AML-193 (cell line): ENCODE measurements around the gene SIPA1L3.
"Not testable (repeated sequence)": the region's sequence is repeated elsewhere in the genome, so short reads cannot be mapped to it uniquely, and the experiment has no call there.

Experiments
- DNase-seq, 2 experiments: peaks; one replicate each; lab custom pipeline; 2025; lab: John Stamatoyannopoulos, UW

SIPA1L3 gene

DNA sequence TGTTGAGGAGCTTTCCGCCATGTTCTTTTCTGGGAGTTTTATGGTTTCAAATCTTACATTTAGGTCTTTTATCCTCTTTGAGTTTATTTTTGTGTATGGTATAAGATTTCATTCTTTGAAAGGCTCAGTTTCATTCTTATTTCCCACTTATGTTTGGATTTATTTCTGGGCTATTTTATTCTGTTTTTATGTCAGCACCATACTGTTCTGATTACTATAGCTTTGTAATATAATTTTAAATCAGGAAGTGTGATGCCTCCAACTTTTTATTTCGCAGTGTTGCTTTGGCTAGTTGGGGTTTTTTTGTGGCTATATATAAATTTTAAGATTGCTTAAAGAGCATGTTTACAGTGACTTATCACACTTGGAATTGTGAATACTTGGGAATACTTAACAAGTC lies 135.1 kb downstream of the SIPA1L3 start:
- no peak for DNase-seq

DNA sequence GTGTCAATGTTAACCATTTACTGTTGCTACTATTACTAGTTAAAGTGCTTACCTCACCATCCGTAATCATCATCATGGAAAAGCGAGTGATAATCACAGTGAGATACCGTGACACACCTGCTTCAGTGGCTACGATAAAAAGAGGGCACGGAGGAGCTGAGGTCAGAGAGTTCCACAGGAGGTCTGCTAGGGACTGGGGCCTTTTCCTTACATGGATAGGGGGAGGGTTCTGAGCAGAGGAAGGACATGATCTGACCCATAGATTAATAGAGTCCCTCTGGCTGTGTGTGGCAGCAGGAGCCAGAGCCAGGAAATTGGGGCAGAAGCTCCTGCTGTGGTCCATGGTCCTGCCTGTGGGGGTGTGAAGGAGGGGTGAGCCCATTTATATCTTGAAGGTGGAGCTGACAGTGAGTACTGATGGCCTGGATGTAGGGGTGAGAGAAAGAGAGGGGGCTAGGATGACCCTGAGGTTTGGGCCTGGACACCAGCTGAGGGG lies 136.7 kb downstream of the SIPA1L3 start:
- no peak for DNase-seq

DNA sequence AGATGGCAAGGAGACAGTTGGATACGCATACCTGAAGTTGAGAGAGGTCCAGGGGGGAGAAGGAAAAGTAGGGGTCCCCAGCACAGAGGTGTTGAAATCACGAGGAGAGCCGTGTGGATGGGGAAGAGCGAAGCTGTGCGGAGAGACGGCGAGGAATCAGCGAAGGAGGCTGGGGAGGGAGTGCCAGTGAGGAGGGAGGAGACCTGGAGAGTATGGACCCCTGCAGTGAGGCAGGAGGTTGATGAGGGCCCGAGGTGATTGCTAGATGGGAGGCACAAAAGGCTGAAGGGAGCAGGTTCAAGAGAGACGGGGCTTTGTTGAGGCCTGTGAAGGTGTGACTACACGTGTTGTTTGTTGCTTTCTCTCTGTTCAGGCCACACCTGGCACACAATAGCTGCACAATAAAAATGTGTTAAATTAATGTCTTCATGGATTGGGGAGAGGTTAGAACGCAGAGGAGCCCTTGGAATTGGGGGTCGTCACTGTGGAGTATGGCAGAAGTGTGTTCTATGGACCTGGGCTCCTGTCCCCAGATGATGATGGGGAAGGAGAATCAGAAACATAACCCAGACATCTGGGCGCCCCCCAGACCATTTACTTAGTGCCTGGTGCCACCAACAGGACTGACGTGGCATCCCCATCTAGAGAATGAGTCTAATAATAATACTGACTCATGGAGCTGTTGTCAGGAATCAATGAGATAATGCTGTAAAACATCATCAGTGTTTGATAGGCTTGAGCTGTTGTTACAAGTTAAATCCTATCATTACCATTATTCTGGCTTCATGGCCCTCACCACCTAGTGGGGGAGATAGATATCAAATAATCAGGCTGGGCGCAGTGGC lies 137.5 kb downstream of the SIPA1L3 start:
- DNase-seq, result no peak

DNA sequence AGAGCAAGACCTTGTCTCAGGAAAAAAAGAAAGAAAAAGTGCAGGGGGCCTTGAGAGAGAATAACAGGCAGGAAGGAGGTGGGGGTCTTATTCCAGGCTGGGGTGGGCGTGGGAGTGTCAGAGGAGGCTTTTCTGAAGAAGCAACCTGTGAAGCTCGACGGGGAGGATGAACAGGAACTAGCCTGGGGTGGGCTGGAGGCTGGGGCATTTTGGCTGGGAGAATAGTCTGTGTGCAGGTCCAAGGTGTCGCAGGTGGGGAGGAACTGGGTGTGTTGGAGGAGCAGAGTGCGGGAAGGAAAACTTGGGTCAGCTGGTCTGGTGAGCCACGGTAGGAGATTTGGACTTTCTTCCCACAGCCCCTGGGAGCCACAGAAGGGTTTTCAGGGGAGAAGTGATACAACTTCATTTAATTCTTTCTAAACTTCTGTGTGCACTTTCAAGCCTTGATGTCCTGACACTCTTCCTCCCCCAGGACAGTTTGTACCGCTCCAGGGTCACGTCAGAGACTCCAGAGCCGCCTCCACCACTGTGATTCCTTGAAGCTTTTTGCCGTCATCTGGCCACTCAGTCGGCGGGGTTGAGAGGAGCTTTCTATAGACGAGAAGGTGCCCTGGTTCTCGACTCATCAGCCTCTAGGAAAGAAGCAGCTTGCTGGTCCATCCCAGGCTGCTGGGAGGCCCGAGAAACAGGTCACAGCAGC lies 138.7 kb downstream of the SIPA1L3 start:
- DNase-seq, result no peak

DNA sequence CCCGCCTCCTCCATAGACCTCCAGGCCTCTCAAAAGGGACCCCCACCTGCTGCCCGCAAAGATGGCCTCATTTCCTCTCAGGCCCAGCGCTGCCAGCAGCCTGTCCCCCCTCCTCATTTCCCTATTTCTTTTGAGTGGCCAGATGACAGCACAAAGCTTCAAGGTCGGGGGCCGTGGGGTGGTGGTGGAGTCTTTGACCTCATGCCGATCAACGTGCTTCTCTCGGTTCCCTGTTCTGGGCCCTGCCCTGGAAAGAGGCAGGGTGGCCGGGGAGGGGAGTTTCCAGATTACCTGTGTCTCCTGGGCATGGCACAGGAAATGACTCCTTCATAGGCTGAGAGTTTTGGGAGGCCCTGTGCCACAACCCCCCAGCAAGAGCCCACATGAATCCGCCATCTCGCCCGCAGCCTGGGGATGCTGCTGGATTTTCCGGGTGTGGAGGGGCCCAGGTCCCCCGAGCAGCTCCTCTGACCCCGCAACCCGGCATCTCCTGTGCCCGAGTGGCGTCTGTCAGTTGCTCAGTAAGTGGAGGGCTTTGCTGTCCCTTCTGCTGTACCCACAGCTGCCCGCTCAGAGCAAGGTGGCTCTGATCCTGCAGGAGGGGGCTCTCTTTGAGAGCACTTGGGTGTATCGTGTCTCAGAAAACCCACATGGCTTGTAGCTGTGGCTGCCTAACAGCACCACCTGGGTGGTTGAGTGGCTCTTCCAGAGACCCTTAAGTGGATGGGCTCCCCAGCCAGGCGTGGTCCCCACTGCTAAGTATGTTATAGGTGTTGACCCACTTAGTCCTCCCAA lies 139.4 kb downstream of the SIPA1L3 start:
- DNase-seq, result no peak

DNA sequence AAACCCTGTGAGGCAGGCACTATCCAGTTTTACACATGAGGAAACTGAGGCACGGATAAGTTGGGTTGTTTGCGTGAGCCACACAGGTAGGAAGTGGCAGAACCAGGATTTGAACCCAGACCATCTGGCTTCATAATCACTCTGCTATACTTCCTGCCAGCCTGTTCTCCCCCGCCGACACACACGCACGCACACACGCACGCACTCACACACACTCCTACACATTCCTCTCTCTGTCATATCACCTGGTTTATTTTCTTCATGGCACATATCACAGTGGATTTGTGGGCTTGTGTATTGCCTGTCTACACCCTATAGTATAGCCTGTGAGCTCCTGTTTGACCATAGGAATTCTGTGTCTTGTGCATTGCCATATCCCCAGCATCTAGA lies 140.0 kb downstream of the SIPA1L3 start:
- DNase-seq, result no peak

DNA sequence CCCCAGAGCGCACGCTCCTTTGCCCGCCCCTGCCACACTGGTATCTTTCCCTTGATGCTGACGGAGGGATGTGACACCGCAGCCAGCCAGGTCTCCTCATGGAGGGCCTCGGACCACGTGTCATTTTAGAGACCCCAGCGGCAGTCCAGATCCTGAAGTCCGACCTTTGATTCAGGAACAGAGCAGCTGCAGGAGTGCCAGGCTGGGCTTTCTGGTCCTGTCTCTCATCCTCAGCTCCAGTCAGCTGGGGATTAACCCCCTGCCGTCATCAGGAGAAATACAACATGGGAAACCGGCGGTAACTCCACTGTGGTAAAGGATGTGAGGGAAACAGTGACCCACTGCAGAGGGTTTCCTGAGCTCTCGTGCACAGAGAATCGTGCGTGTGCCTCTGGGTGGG lies 140.6 kb downstream of the SIPA1L3 start:
- no peak for DNase-seq

DNA sequence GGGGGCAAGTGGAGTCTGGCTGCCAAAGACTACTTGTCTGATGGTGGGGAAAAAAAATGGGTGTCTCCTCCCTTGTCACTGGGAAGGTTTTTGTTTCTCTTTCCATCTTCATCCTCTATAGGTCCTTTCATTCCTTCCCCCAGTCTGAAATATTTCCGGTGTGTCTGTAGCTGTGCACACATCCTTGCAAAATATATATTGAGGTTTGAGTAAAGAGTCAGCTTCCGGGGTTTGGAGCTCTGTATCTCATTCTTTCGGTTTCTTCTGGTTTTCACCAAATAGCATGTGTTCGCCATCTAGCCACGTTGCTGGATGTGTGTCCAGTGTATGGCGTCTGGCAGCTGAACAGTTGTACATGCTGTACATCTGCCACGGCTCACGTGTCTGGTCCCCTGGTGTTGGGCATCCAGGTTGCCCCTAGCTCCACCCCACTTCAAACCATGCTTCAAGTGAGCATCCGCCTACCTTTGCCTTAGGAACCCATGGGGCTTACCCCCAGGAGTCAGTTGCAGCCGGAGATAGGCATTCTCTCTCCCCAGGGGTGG lies 142.2 kb downstream of the SIPA1L3 start:
- DNase-seq, result peak; percentile 89 to 92

DNA sequence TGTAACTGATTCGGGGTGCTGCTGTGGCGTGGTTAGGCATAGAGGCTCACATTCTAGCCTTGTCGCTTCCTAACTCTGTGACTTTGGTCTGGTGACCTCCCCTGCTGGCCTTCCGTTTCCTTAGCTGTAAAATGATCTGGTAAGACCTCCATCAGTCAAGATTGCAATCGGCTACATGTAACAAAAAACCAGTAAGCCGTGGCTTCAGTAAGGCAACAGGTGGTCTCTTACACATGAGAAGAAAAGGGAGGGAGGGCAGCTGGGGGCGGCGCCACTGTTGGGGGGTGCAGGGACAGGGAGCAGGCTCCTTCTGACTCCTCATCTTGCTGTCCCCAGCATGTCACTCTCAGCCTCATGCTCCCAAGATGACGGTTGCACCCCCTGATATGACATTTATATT lies 148.0 kb downstream of the SIPA1L3 start:
- DNase-seq, result no peak

DNA sequence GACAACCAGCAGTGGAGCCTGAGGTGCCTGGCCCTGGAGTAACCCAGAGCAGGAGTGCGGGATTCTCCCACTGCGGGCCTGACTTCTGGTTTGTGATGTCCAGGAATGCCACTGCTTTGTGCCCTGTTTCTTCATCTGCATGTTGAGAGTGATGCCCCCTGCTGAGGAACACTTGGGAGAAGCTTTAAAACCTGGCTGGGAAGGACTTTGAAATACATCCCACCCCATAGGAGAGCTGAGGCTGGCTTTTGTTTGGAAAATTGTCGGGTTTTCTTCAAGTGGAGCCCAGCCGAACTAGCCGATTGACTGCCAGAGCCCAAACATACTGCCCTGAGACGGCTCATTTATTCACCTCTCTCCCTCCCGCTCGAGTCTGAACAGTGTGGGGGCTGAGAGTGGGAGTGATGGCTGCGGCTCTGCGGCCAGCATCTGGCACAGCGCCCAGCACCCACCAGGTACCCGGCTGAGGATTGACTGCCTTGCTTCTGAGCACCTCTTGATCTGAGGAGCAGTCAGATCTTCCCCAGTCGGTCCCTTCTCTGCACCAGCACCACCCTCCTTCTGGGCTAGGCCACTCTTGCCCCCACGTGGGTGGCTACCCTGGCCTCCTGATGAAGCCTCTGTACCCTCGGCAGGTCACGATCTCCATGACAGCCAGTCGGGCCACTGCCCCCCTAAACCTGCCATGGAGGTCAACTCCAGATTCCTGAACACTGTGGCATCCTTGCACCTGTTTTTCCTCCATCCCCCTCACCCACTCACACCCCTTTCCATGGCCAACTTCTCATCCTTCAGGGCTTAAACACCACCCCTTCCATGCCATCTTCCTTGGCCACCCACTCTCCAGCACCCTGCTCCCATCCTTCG lies 148.9 kb downstream of the SIPA1L3 start:
- DNase-seq, result no peak

DNA sequence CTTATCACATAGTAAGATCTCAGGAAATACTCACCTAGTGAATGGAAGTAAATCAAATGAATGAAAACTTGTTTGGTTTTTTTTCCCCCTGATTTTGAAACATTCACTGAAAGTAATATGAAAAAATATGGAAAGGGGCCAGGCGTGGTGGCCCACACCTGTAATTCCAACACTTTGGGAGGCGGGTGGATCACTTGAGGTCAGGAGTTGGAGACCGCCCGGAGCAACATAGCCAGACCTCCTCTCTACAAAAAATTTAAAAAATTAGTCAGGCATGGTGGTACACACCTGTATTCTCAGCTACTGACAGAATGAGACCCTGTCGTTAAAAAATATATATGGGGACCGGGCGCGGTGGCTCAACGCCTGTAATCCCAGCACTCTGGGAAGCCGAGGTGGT lies 149.6 kb downstream of the SIPA1L3 start:
- no peak for DNase-seq

DNA sequence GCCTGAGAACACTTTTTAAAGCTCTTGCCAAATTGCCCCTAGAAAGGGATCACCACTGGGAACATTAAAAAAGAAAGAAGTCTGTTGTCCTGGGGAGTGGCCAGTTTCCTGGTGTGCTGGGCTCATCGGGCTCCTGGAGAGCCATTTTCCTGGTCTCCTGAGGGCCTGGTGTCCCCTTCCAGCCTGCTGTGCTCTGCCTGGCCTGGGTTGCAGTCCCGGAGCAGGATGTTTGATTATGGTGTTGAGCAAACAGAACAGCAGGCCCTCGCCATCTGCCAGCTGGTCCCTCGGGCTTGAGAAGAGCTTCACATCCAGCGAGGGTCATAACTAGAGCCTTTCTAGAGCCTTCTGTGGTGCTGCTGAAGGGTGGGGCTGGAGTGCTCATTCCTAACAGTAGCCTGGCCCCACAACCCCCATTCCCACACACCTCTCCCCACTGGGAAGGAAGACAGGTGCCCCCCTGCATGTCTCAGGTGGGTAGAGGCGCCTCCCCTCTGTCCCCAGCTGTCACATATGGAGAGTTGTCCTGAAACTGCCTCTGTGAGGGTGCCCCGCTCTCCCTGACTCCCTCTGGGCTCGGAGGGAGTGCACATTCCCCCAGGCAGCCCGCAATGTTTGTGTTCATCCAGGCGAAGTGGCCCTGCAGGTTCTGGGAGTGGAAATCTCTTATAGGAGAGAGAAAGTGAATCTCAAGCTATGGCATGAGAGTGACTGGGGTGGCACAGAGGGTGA lies 151.1 kb downstream of the SIPA1L3 start:
- no peak for DNase-seq

DNA sequence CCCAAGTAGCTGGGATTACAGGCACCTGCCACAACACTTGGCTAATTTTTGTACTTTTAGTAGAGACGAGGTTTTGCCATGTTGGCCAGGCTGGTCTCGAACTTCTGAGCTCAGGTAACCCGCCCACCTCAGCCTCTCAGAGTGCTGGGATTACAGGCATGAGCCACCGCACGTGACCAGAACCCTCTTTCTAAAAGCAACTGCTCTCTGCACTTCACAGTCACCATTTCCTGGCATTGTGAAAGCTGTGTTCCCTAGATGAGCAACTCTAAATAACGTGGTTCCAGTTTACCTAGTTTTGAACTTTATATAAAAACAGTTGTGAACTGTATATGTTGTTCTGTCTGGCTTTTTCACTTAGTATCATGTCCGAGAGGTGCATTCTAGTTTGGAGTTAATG lies 152.9 kb downstream of the SIPA1L3 start:
- peak in 1 of 2 experiments; percentile 3 for DNase-seq

DNA sequence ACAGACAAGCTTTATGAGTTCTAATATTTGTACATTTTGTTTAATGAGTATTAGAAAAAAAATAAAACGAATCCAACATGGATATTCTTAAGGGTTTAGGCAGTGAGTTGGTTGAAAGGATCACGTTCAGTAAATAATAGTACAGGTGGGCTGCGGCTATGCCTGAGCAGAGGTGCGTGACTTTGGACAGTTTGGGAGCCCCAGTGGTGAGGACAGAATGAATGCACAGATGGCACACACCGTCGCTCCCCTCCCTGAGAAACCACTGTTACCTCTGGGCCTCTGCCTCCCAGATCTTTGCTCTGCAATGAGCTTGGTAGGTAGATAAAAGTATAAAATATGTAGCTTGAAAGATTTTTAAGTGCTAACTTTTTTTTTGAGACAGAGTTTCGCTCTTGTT lies 153.3 kb downstream of the SIPA1L3 start:
- no peak for DNase-seq

DNA sequence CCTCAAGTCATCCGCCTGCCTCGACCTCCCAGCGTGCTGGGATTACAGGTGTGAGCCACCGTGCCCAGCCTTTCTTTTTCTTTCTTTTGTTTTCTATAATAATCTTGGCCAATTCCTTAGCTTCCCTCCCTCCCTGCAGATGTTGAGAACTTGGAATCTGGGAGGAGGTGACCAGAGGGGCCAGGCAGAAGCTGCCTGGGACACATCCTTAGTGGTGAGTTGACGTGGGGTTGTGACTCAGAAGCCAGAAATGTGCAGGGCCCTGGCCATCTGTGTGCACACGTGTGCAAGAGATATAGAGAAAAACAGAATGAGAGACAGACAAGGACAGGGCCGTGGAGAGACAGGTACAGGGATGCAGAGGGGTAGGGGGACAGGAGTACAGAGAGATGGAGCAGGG lies 154.3 kb downstream of the SIPA1L3 start:
- DNase-seq, result no peak

DNA sequence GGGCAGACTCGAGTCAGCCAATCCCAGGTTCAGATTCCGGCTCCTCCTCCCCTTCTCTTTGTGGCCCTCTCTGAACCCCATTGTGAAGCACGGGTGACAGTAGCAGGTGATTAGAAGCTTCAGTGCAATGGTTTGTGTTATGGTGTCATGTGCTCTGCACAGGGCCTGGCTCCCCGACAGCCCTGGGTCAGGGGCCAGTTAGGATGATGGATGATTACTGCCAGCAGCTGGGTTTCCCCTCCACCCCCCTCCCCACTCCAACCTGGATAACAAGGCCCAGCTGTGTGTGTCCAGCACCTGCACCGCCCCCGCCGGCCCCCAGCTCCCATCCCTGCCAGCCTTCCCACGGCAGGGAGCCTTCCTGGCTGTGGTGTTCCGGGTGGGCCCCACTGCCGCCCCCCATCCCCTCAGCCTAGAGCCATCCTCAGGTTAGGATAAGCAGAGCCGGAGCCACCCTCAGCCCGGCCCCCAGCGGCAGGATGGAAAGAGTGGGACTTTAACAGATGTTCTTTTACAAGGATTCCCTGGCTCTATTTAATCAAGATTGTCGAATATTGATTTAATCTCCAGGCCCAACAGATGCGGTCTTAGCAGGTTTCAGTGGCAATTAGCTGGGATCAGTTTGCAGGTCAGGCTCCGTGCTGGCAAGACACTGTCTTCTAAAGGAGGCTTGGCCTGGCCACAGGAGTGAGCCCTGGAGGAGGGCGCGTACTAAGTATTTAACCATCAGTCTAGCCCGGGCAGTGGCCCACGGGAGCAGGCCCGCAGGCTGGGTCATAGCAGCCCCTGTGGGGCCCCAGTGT lies 156.2 kb downstream of the SIPA1L3 start:
- DNase-seq, result no peak

DNA sequence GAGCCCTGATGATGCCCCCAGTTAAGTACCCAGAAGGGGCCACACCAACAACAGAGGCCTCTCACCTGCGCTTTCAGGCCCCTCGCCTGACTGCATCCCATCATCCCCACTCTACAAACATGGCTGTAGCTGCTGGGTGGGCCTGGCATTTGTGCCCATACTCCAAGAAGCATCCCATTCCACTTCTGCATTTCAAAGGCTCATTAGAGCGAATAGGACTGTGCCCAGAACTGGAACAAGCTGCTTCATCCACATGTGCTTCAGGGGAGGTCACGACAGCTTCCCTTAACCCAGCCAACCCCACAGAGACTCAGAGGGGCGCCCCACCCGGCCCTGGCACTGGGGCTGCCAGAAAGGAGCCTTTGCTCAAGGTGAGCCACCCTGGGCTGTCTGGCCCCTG lies 156.9 kb downstream of the SIPA1L3 start:
- no peak for DNase-seq

DNA sequence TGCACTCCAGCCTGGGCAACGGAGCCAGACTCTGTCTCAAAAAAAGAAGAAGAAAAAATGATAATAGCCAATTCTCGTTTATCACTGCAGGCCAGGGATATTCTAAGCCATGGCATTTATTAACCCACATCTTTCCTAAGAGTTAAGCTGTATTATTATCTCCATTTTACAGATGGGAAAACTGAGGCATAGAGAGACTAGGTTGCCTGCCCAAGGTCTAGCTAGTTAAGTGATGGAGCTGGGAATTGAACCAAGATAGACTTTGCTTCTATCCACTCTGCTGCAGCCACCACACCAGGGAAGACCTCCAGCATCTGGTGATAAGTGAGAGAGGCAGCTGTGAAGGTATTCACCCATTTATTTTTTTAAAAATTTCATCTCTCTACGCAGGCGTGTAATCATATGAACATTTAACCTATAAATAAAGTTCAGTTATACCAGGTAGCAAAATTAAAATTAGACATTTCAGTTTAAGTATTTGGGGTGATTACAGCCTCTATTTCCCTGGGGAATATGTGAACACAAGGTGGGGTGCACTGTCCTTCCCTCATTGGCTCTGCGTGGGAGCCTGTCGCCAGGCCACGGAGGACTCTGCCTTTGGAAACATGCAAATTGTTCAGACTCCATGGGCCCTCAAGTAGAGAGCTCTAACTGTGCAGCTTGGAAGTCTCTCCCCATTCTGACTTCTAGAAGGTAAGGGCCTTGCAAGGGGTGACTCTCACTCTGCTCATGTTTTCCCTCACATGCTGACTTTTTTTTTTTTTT lies 157.8 kb downstream of the SIPA1L3 start:
- no peak for DNase-seq

DNA sequence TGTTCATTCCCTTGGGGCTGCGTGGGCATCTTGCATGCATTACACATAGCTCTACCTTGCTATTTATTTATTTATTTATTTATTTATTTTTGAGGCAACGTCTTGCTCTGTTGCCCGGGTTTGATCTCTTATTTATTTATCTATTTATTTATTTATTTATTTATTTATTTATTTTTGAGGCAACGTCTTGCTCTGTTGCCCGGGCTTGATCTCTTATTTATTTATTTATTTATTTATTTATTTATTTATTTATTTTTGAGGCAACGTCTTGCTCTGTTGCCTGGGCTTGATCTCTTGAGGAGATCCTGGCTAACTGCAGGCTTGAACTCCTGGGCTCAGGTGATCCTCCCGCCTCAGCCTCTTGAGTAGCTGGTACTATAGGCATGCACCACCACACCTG lies 158.8 kb downstream of the SIPA1L3 start:
- not testable (repeated sequence) for DNase-seq
